Aorta (tissue), 5 donors: ENCODE measurements around the gene MAP4K4. TPM values are rescaled to one million over a fixed set of nuclear protein-coding genes. Genes with fewer than 3 reads are reported as not detected.

ENCODE experiments used
- ATAC-seq: fragments of 200-7000 bp; cut with Tn5 transposase; one replicate; pipeline ENCODE4 v1.9.1; 2022; ENCODE audit warnings: moderate library complexity; ENCODE audit not compliant: low FRiP score
- DNase-seq, 2 donors: peaks; one replicate each; pipeline ENCODE4 v3.0.0-alpha.2; 2020
- H3K27ac ChIP-seq, 2 donors: one replicate each; pipeline ENCODE4 v1.5.1; 2013; ENCODE audit warnings: low read length in 2 of 2, mild to moderate bottlenecking in 2 of 2, moderate library complexity in 2 of 2, control low read depth in 1 of 2, inconsistent platforms in 1 of 2, low read depth in 1 of 2
- H3K27me3 ChIP-seq, 2 donors: one replicate each; pipeline ENCODE4 v1.6.1; 2013; ENCODE audit warnings: control low read depth in 1 of 2, low read length in 1 of 2, mild to moderate bottlenecking in 1 of 2, moderate library complexity in 1 of 2; ENCODE audit not compliant: insufficient read depth in 2 of 2, control insufficient read depth in 1 of 2
- H3K36me3 ChIP-seq, 2 donors: one replicate each; pipeline ENCODE4 v1.6.1; 2013; ENCODE audit warnings: control low read depth in 1 of 2, low read length in 1 of 2, mild to moderate bottlenecking in 1 of 2; ENCODE audit not compliant: insufficient read depth in 2 of 2, control insufficient read depth in 1 of 2
- H3K4me1 ChIP-seq, 2 donors: one replicate each; pipeline ENCODE4 v1.6.1; 2013; ENCODE audit warnings: low read length in 2 of 2, control low read depth in 1 of 2, mild to moderate bottlenecking in 1 of 2, moderate library complexity in 1 of 2; ENCODE audit not compliant: insufficient read depth in 2 of 2, control insufficient read depth in 1 of 2
- H3K4me3 ChIP-seq, 2 donors: one replicate each; pipeline ENCODE4 v1.5.1; 2013; ENCODE audit warnings: low read length in 2 of 2, control low read depth in 1 of 2, mild to moderate bottlenecking in 1 of 2
- H3K9me3 ChIP-seq: one replicate; pipeline ENCODE4 v1.6.1; 2013; ENCODE audit warnings: mild to moderate bottlenecking, low read length; ENCODE audit not compliant: control insufficient read depth
- WGBS, 2 donors: extraction: QIAGEN DNeasy Blood & Tissue Kit; methylation state at CpG; one replicate each; pipeline ENCODE4 v1.1.7; 2013; 5-methylcytosine and 5-hydroxymethylcytosine counted together
- intact Hi-C, 2 donors: fragments of 100-400 bp; cut with DNase I; formaldehyde crosslinking; loops; one replicate each; pipeline versions ENCODE4 v1.14.2 to v1.15.0; 2022
- polyA plus RNA-seq, 2 donors: library from polyadenylated mRNA; stranded (reverse); fragments of 200-250 nt; gene quantifications; one replicate each; pipeline ENCODE4 v1.2.3, GENCODE V29; 2013
- total RNA-seq, 2 donors: library from RNA; stranded (reverse); fragmentation: NEBNext Ultra II Directional; extraction: Animal tissue kit (Norgen Biotek cat#: 25700); gene quantifications; one replicate each; pipeline ENCODE4 v1.2.1, GENCODE V29; 2021
- donor health status: healthy with polysubstance abuse.
- donor health status: Bipolar disorder and iron deficiency.
- donor health status: DM: no; HTN: no; CAD: no.
- donor health status: DM: no; HTN: no; CAD: no.
- donor health status: DM: yes; HTN: yes; CAD: no.

The MAP4K4 gene
- total and polyA plus RNA-seq, 4 donors, result 22.9 to 112 (median 58.5) TPM

GRCh38 chr2:101827246-101827645 lies 129.7 kb downstream of the MAP4K4 start:
- DNase-seq (no peak), ATAC-seq (no peak)
- H3K4me1 ChIP-seq, result peaks cover 7% of the 10 kb centered on the region in 2 donors
- H3K4me3 ChIP-seq, result no peak overlapping the region
- 39 to 46% methylated on average over 2 of the region's 2 CpGs for WGBS, 2 donors
- H3K27me3 ChIP-seq, result no peaks in the 10 kb centered on the region
- no peaks in the 10 kb centered on the region for H3K9me3 ChIP-seq
- H3K36me3 ChIP-seq, result no peaks in the 10 kb centered on the region
- intact Hi-C loops, result no loop called here
- peak overlapping the region in 1 of 2 donors; percentile 77 for H3K27ac ChIP-seq

GRCh38 chr2:101828257-101828656 lies 130.8 kb downstream of the MAP4K4 start:
- Histone ChIP-seq H3K4me3 (no peak overlapping the region), H3K4me1 (peaks cover 7% of the 10 kb centered on the region in 2 donors), H3K27me3 (no peaks in the 10 kb centered on the region), H3K27ac (no peak overlapping the region), H3K9me3 (no peaks in the 10 kb centered on the region), H3K36me3 (no peaks in the 10 kb centered on the region)
- 51 to 59% methylated on average over 5 of the region's 5 CpGs for WGBS, 2 donors
- intact Hi-C loops, result no loop called here
- no peak for ATAC-seq
- no peak for DNase-seq

- no peaks in the 10 kb centered on the region for H3K36me3 ChIP-seq
- H3K27ac ChIP-seq, result peak overlapping the region in 1 of 2 donors; percentile 45
- no peak for DNase-seq
- intact Hi-C loops, result no loop called here
- no peak overlapping the region for H3K4me3 ChIP-seq
- H3K27me3 ChIP-seq, result no peaks in the 10 kb centered on the region
- peaks cover 3 to 7% of the 10 kb centered on the region in 2 donors for H3K4me1 ChIP-seq
- no peaks in the 10 kb centered on the region for H3K9me3 ChIP-seq
- ATAC-seq, result no peak
- 13% methylated on average over 7 of the region's 7 CpGs for WGBS, 2 donors
These were observed 131.3 kb downstream of the MAP4K4 start for GRCh38 chr2:101828673-101829334.

- Histone ChIP-seq H3K27ac (no peak overlapping the region), H3K4me1 (peaks cover 3 to 7% of the 10 kb centered on the region in 2 donors), H3K36me3 (peaks cover 2 to 4% of the 10 kb centered on the region in 2 donors), H3K27me3 (no peaks in the 10 kb centered on the region), H3K4me3 (no peak overlapping the region), H3K9me3 (no peaks in the 10 kb centered on the region)
- intact Hi-C loops, result no loop called here
- ATAC-seq (no peak), DNase-seq (no peak)
- 91 to 94% methylated on average over 3 of the region's 3 CpGs for WGBS, 2 donors
These were observed 131.9 kb downstream of the MAP4K4 start for GRCh38 chr2:101829429-101829828.

- intact Hi-C loops, result loop anchor here (2.0 to 10.0 kb wide), 6 partner anchors 133 to 485 kb away; partner anchors contain the start of gene MAP4K4 (in 2 of the 2)
- Histone ChIP-seq H3K27ac (no peak overlapping the region), H3K4me3 (no peak overlapping the region), H3K36me3 (peaks cover 2 to 4% of the 10 kb centered on the region in 2 donors), H3K27me3 (no peaks in the 10 kb centered on the region), H3K9me3 (no peaks in the 10 kb centered on the region), H3K4me1 (peaks cover 3 to 7% of the 10 kb centered on the region in 2 donors)
- no peak for DNase-seq
- WGBS, 2 donors, result 55 to 69% methylated on average over 1 of the region's 1 CpG
- ATAC-seq, result no peak
These were observed 132.6 kb downstream of the MAP4K4 start for GRCh38 chr2:101830146-101830545.

- no peak for ATAC-seq
- Histone ChIP-seq H3K27ac (peak overlapping the region in 1 of 2 donors; percentile 66), H3K27me3 (no peaks in the 10 kb centered on the region), H3K9me3 (no peaks in the 10 kb centered on the region), H3K4me3 (no peak overlapping the region), H3K36me3 (peaks cover 2 to 4% of the 10 kb centered on the region in 2 donors), H3K4me1 (peaks cover 3 to 7% of the 10 kb centered on the region in 2 donors)
- no peak for DNase-seq
- WGBS, 2 donors, result 73 to 76% methylated on average over 5 of the region's 5 CpGs
- intact Hi-C loops, result loop anchor here (2.0 to 10.0 kb wide), 6 partner anchors 133 to 486 kb away; partner anchors contain the start of gene MAP4K4 (in 2 of the 2)
These were observed 133.0 kb downstream of the MAP4K4 start for GRCh38 chr2:101830555-101830954.

GRCh38 chr2:101831351-101831865 lies 133.9 kb downstream of the MAP4K4 start:
- ATAC-seq, result peak; percentile 94
- Histone ChIP-seq H3K4me1 (peaks cover 3 to 7% of the 10 kb centered on the region in 2 donors), H3K4me3 (no peak overlapping the region), H3K27ac (peak overlapping the region in 1 of 2 donors; percentile 59), H3K36me3 (peaks cover 2 to 4% of the 10 kb centered on the region in 2 donors), H3K27me3 (no peaks in the 10 kb centered on the region), H3K9me3 (no peaks in the 10 kb centered on the region)
- WGBS, 2 donors, result 19 to 24% methylated on average over 5 of the region's 5 CpGs
- DNase-seq, result peak; percentile 80 to 87
- intact Hi-C loops, result loop anchor here (1.0 to 10.0 kb wide), 7 partner anchors 134 to 487 kb away; partner anchors contain the start of gene MAP4K4 (in 2 of the 2)

GRCh38 chr2:101832114-101832513 lies 134.6 kb downstream of the MAP4K4 start:
- Histone ChIP-seq H3K36me3 (peaks cover 3 to 4% of the 10 kb centered on the region in 2 donors), H3K9me3 (no peaks in the 10 kb centered on the region), H3K27me3 (no peaks in the 10 kb centered on the region), H3K27ac (no peak overlapping the region), H3K4me1 (peaks cover 3 to 7% of the 10 kb centered on the region in 2 donors), H3K4me3 (no peak overlapping the region)
- DNase-seq (no peak), ATAC-seq (no peak)
- intact Hi-C loops, result loop anchor here in 1 of 2 donors (5.0 to 10.0 kb wide), 4 partner anchors 135 to 487 kb away; partner anchors contain the start of gene MAP4K4
- WGBS, 2 donors, result 52% methylated on average over 1 of the region's 1 CpG
